ENCODE data around the gene OR52E6. TPM values are rescaled to one million over a fixed set of nuclear protein-coding genes. Genes with fewer than 3 reads are reported as not detected.

Gene OR52E6
- total RNA-seq, result not detected in 2 replicates

DNA sequence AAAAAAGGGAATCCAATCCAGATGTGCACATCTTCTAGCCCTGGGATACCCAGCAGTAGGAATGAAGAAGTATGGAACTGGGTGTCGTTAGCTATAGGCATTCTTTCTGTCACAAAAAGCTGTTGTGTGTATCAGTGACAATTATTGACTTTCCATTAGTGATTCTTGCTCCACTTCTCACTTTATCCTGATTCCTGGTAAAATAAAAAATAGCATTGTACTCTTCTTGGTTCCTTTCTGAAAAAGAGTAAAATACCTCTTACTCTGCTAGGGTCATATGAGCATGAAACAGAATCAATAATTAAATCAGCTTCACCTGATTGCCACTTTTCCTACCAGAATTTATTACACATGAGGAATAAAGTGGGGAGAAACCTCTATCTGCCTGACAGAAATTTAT is at the start of gene OR52E6:
Gene OR52E6, minus strand, starts transcription at position 101 of the 400 bp plus-strand sequence. Its CDS starts 0 bp downstream, at position 101.
- H3K9me3 Mint-ChIP-seq, result no peaks in the 10 kb centered on the region
- H3K4me1 Mint-ChIP-seq (ENCODE audit: low read depth), result no peaks in the 10 kb centered on the region
- no peaks in the 10 kb centered on the region for H3K36me3 Mint-ChIP-seq (ENCODE audit: low read depth)
- no peak within 1 kb of the TSS for H3K27ac Mint-ChIP-seq
- intact Hi-C loops (cut with micrococcal nuclease), result no loop called here
- H3K4me3 Mint-ChIP-seq, result no peak within 1 kb of the TSS
- no peak for DNase-seq (ENCODE audit: low spot score)
- peaks cover 3% of the 10 kb centered on the region for H3K27me3 Mint-ChIP-seq (ENCODE audit: insufficient read depth)

DNA sequence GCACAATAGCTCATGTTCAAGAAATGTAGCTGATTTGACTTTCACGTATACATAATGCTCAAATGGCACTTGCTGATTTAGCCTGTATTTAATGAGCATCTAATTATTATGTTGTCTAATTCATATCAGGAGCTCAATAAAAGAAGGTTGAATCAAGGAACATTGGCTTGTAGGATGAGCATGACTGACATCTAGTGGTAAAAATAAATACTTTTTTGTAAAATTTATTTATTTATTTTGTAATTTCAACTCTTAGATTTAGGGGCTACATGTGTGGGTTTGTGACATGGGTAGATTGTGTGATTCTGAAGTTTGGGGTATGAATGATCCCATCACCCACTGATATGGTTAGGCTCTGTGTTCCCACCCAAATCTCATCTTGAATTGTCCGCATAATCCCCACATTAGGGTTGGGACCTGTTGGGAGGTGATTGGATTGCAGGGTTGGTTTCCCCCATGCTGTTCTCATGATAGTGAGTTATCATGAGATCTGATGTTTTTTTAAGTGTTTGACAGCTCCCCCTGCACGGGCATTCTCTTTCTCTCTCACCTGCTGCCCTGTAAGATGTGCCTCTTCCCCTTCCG is 49.6 kb upstream of the OR52E6 start:
- no peaks in the 10 kb centered on the region for H3K4me1 Mint-ChIP-seq (ENCODE audit: low read depth)
- no peaks in the 10 kb centered on the region for H3K36me3 Mint-ChIP-seq (ENCODE audit: low read depth)
- no peaks in the 10 kb centered on the region for H3K27me3 Mint-ChIP-seq (ENCODE audit: insufficient read depth)
- no peak overlapping the region for H3K27ac Mint-ChIP-seq
- no peak overlapping the region for H3K4me3 Mint-ChIP-seq
- DNase-seq (ENCODE audit: low spot score), result no peak
- intact Hi-C loops (cut with micrococcal nuclease), result loop anchor here (1.0 to 2.0 kb wide), 2 partner anchors 415 to 767 kb away; no protein-coding TSS in a partner anchor
- H3K9me3 Mint-ChIP-seq, result no peaks in the 10 kb centered on the region

DNA sequence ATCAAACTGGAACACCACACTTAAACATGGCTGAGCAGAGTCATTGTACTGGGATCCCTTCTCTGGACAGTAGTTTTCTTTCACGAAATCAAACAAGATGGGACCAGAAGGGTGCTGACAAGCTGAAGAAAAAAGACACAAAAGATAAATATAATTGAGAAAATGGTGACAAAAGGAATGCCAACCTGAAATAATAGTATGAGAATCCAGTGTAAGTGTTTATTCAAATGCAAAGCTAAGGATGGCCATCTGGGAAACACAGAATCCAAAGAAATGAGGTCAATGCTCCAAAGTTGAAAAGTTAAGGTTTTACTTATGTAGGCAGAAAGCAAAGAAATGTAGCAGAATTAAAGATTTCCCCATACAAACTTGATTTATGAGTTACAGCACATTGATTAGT is 46.0 kb upstream of the OR52E6 start:
- Mint-ChIP-seq H3K36me3 (ENCODE audit: low read depth) (no peaks in the 10 kb centered on the region), H3K27ac (no peak overlapping the region), H3K9me3 (no peaks in the 10 kb centered on the region), H3K27me3 (ENCODE audit: insufficient read depth) (no peaks in the 10 kb centered on the region), H3K4me1 (ENCODE audit: low read depth) (no peaks in the 10 kb centered on the region), H3K4me3 (no peak overlapping the region)
- no peak for DNase-seq (ENCODE audit: low spot score)
- intact Hi-C loops (cut with micrococcal nuclease), result no loop called here

DNA sequence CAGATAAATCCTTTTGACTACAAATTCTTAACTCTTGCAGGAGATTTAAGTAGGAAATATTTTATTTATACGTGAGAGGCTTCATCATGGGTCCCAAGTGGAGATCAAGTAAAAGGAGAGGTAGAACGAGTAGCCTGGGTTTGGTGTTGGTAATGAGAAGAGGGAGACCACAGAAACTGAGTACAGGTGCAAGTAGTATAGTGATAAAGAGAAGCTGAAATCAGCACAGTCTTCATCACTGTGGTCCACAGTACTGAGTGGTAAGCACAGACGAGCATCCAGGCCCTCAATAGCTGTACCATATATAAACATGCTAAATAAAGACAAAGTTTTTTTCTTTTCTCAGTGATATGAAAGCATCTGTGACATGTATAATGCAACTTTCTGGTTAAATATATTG is 45.5 kb upstream of the OR52E6 start:
- H3K4me1 Mint-ChIP-seq (ENCODE audit: low read depth), result no peaks in the 10 kb centered on the region
- DNase-seq (ENCODE audit: low spot score), result no peak
- no peaks in the 10 kb centered on the region for H3K9me3 Mint-ChIP-seq
- no peaks in the 10 kb centered on the region for H3K27me3 Mint-ChIP-seq (ENCODE audit: insufficient read depth)
- H3K4me3 Mint-ChIP-seq, result no peak overlapping the region
- intact Hi-C loops (cut with micrococcal nuclease), result no loop called here
- no peak overlapping the region for H3K27ac Mint-ChIP-seq
- no peaks in the 10 kb centered on the region for H3K36me3 Mint-ChIP-seq (ENCODE audit: low read depth)

DNA sequence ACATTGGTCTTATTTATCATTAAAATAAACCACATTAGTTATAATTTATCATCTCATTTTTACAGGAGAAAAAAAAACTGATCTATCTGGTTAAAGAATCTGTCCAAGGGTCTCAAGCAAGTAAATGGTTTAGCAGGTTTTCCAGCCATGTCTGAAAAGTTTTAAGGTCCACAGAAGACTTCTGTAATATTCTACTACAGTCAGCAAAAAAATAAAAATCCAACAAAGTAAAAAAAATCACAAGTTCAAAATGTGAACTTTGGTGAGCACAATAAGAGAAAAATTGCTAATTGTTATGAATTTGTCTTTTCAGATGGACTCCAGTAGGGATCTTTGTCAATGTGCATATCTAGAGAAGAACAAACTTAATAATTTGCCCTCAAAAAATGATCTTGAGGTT is 40.1 kb upstream of the OR52E6 start:
- DNase-seq (ENCODE audit: low spot score), result no peak
- Mint-ChIP-seq H3K9me3 (no peaks in the 10 kb centered on the region), H3K27ac (no peak overlapping the region), H3K36me3 (ENCODE audit: low read depth) (no peaks in the 10 kb centered on the region), H3K4me1 (ENCODE audit: low read depth) (no peaks in the 10 kb centered on the region), H3K27me3 (ENCODE audit: insufficient read depth) (peaks cover 6% of the 10 kb centered on the region), H3K4me3 (no peak overlapping the region)
- intact Hi-C loops (cut with micrococcal nuclease), result no loop called here

DNA sequence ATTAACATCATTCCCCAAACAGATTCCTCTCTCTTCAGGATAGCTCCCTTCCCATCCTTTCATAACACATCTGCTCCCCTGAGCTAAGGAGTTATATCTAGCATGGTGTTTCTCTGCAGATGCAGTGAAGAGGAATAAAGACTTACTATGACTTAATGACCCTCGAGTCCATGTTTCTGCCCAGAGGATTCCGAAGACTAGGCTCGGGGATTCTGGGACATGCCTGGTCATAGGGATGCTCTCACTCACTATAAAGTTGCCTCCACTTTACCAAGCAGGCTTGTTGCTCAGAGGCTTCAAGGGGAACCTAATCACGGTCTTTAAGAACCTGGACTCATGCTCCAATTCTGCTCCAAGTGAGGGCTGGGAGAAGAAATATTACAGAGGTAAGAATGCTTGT is 38.6 kb upstream of the OR52E6 start, which contains the start of gene OR52E4:
Gene OR52E4, plus strand, starts transcription at position 301 of the 400 bp plus-strand sequence. CDS start 3,664 bp downstream, outside the sequence.
- H3K27me3 Mint-ChIP-seq (ENCODE audit: insufficient read depth), result peaks cover 6% of the 10 kb centered on the region
- no peak within 1 kb of the TSS for H3K4me3 Mint-ChIP-seq
- H3K9me3 Mint-ChIP-seq, result no peaks in the 10 kb centered on the region
- H3K27ac Mint-ChIP-seq, result no peak within 1 kb of the TSS
- no peaks in the 10 kb centered on the region for H3K4me1 Mint-ChIP-seq (ENCODE audit: low read depth)
- H3K36me3 Mint-ChIP-seq (ENCODE audit: low read depth), result no peaks in the 10 kb centered on the region
- intact Hi-C loops (cut with micrococcal nuclease), result no loop called here
- DNase-seq (ENCODE audit: low spot score), result no peak

DNA sequence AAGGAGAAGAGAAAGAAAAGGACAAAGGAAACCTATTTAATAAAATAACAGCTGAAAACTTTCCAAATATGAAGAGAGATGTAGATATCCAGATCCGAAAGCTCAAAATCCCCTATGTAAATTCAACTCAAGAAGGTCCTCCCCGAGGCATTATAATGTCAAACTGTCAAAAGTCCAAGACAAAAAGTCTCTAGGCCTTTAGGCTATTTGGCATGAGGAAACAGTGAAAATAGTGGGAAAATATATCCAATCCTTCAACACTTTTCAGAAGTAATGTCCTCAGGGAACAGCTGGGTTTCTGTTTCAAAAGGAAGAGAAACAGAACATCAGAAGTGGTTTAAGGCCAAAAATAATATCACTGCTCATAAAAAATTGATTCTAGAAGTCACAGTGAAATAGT is 36.9 kb upstream of the OR52E6 start:
- intact Hi-C loops (cut with micrococcal nuclease), result no loop called here

DNA sequence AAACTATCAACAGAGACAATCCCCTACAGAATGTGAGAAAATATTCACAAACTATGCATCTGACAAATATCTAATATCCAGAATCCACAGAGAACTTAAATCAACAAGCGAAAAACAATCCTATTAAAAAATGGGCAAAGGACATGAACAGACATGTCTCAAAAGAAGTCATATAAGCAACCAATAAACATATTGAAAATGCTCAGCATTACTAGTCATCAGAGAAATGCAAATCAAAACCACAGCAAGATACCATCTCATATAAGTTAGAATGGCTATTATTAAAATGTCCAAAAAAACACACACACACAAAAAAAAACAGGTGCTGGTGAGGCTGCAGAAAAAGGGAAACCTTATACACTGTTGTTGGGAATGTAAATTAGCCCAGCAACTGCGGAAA is 24.1 kb upstream of the OR52E6 start:
- H3K27ac Mint-ChIP-seq, result no peak overlapping the region
- DNase-seq (ENCODE audit: low spot score), result no peak
- no peaks in the 10 kb centered on the region for H3K9me3 Mint-ChIP-seq
- peaks cover 6% of the 10 kb centered on the region for H3K27me3 Mint-ChIP-seq (ENCODE audit: insufficient read depth)
- no peaks in the 10 kb centered on the region for H3K4me1 Mint-ChIP-seq (ENCODE audit: low read depth)
- no peak overlapping the region for H3K4me3 Mint-ChIP-seq
- no peaks in the 10 kb centered on the region for H3K36me3 Mint-ChIP-seq (ENCODE audit: low read depth)
- intact Hi-C loops (cut with micrococcal nuclease), result no loop called here

More for the DNA sequence above, 36.9 kb upstream of the OR52E6 start:
- Mint-ChIP-seq H3K9me3 (no peaks in the 10 kb centered on the region), H3K27me3 (ENCODE audit: insufficient read depth) (peaks cover 6% of the 10 kb centered on the region), H3K4me1 (ENCODE audit: low read depth) (no peaks in the 10 kb centered on the region), H3K27ac (no peak overlapping the region), H3K36me3 (ENCODE audit: low read depth) (no peaks in the 10 kb centered on the region), H3K4me3 (no peak overlapping the region)
- DNase-seq (ENCODE audit: low spot score), result no peak

DNA sequence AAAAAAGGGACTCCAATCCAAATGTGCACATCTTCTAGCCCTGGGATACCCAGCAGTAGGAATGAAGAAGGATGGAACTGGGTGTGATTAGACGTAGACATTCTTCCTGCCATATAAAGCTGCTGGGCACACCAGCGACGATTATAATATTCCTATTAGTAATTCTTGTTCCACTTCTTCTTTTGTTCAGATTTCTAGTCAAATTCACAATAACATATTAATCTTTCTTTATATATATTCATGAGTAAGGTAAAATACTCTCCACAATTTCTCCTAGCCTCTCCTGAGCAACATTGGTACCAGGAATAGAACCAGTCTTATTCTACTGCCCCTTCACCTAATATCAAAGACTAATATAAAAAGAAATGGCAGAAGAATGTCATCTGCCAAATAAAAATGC is 15.9 kb upstream of the OR52E6 start, which contains the start of gene OR52E8:
Gene OR52E8, minus strand, starts transcription at position 101 of the 400 bp plus-strand sequence. Its CDS starts 0 bp downstream, at position 101.
- DNase-seq (ENCODE audit: low spot score), result no peak
- H3K36me3 Mint-ChIP-seq (ENCODE audit: low read depth), result no peaks in the 10 kb centered on the region
- H3K27ac Mint-ChIP-seq, result no peak within 1 kb of the TSS
- intact Hi-C loops (cut with micrococcal nuclease), result no loop called here
- H3K4me3 Mint-ChIP-seq, result no peak within 1 kb of the TSS
- no peaks in the 10 kb centered on the region for H3K4me1 Mint-ChIP-seq (ENCODE audit: low read depth)
- H3K9me3 Mint-ChIP-seq, result no peaks in the 10 kb centered on the region
- H3K27me3 Mint-ChIP-seq (ENCODE audit: insufficient read depth), result peaks cover 7% of the 10 kb centered on the region

DNA sequence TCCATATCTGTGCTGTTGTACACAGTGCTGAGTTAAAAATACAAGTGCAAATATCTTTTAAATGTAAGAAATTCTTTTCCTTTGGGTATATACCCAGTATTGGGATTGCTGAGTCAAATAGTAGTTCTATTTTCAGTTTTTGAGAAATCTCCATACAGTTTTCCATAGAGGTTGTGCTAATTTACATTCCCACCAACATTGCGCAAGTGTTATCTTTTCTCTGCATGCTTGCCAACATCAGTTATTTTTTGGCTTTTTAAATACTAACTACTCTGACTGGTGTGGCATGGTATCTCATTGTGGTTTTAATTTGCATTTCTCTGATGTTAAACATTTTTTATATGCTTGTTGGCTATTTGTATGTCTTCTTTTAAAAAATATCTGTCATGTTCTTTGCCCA is 9.3 kb upstream of the OR52E6 start:
- H3K27me3 Mint-ChIP-seq (ENCODE audit: insufficient read depth), result peaks cover 1% of the 10 kb centered on the region
- H3K9me3 Mint-ChIP-seq, result no peaks in the 10 kb centered on the region
- no peaks in the 10 kb centered on the region for H3K4me1 Mint-ChIP-seq (ENCODE audit: low read depth)
- no peak overlapping the region for H3K27ac Mint-ChIP-seq
- no peak for DNase-seq (ENCODE audit: low spot score)
- intact Hi-C loops (cut with micrococcal nuclease), result no loop called here
- no peak overlapping the region for H3K4me3 Mint-ChIP-seq
- H3K36me3 Mint-ChIP-seq (ENCODE audit: low read depth), result no peaks in the 10 kb centered on the region

DNA sequence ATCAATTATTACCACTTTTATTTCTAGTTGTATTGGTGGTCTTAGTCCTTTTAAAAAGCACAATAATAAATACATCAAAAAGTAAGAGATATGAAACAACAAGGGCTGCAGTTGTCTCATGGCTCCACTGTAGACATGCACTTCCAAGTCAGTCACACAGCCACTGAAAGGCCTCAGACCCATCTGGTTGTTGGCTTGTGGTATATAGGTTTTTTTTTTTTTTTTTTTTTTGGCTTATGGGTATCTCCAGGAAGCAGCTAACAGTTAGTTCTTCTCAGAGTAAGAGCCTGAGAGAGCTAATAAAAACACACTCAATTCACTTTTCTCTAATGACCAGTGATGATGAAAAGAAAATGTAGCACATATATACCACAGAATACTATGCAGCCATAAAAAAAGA is 6.0 kb upstream of the OR52E6 start:
- intact Hi-C loops (cut with micrococcal nuclease), result no loop called here
- H3K36me3 Mint-ChIP-seq (ENCODE audit: low read depth), result no peaks in the 10 kb centered on the region
- no peaks in the 10 kb centered on the region for H3K9me3 Mint-ChIP-seq
- no peak overlapping the region for H3K27ac Mint-ChIP-seq
- no peak for DNase-seq (ENCODE audit: low spot score)
- H3K4me3 Mint-ChIP-seq, result no peak overlapping the region
- peaks cover 1% of the 10 kb centered on the region for H3K27me3 Mint-ChIP-seq (ENCODE audit: insufficient read depth)
- H3K4me1 Mint-ChIP-seq (ENCODE audit: low read depth), result no peaks in the 10 kb centered on the region

DNA sequence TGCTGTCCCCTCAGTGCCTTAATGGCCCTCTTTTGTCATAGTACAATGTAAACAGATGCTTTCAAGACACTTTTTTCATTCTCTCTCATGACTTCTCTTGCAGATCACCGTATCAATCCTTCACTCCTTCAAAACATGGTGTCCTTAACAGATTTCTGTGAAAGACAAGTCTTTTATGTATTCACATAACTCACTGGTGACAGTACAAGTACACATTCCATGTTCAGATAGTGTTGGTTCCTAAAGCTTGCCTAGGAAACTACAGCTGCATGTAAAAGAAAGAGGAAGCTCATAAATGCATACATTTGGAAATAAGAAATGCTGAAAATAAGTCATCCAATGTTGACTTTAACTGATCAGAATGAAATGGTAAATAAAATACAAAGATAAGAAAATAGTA is 5.0 kb upstream of the OR52E6 start:
- no peaks in the 10 kb centered on the region for H3K36me3 Mint-ChIP-seq (ENCODE audit: low read depth)
- H3K4me3 Mint-ChIP-seq, result no peak overlapping the region
- intact Hi-C loops (cut with micrococcal nuclease), result no loop called here
- no peaks in the 10 kb centered on the region for H3K9me3 Mint-ChIP-seq
- no peak overlapping the region for H3K27ac Mint-ChIP-seq
- H3K4me1 Mint-ChIP-seq (ENCODE audit: low read depth), result no peaks in the 10 kb centered on the region
- no peak for DNase-seq (ENCODE audit: low spot score)
- peaks cover under 1% of the 10 kb centered on the region for H3K27me3 Mint-ChIP-seq (ENCODE audit: insufficient read depth)

DNA sequence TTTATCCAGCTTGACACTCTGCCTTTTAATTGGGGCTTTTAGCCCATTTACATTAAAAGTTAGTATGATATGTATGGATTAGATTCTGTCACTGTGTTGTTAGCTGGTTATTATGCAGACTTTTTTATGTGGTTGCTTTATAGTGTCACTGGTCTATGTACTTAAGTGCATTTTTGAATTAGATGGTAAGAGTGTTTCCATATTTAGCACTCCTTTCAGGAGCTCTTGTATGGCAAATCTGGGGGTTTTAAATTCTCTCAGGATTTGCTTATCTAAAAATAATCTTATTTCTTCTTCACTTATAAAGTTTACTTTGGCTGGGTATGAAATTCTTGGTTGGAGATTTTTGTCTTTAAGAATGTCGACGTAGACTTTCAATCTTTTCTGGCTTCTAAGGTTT is 4.0 kb downstream of the OR52E6 start:
- DNase-seq (ENCODE audit: low spot score), result no peak
- Mint-ChIP-seq H3K27me3 (ENCODE audit: insufficient read depth) (peaks cover 3% of the 10 kb centered on the region), H3K27ac (no peak overlapping the region), H3K4me1 (ENCODE audit: low read depth) (no peaks in the 10 kb centered on the region), H3K4me3 (no peak overlapping the region), H3K36me3 (ENCODE audit: low read depth) (no peaks in the 10 kb centered on the region), H3K9me3 (no peaks in the 10 kb centered on the region)
- intact Hi-C loops (cut with micrococcal nuclease), result no loop called here

DNA sequence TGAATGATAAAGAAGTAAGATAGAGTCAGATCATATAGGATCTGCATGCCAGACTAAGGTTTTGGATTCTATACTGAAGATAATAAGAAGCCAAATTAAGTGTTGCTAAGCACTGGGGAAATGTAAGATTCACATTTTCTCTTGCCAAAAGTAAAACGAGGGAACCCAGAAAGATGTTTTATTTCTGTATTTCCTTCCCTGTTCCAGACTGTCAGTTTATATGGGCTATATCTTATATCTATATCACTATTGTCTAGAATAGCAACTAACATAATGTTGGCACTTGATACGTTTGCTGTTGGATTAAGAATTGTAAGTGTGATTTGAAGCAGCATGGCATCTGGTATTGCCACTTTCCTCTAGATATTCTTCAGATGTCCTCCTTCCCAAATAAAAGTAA is 8.3 kb downstream of the OR52E6 start:
- Mint-ChIP-seq H3K9me3 (no peaks in the 10 kb centered on the region), H3K4me1 (ENCODE audit: low read depth) (no peaks in the 10 kb centered on the region), H3K27me3 (ENCODE audit: insufficient read depth) (peaks cover 4% of the 10 kb centered on the region), H3K27ac (no peak overlapping the region), H3K4me3 (no peak overlapping the region), H3K36me3 (ENCODE audit: low read depth) (no peaks in the 10 kb centered on the region)
- intact Hi-C loops (cut with micrococcal nuclease), result no loop called here
- no peak for DNase-seq (ENCODE audit: low spot score)
